Right atrium auricular region (tissue), 2 donors: ENCODE data around the gene NTMT2. TPM values are rescaled to one million over a fixed set of nuclear protein-coding genes. Genes with fewer than 3 reads are reported as not detected.
A peak's percentile ranks its signal among the peaks of the same experiment; 100 is the strongest.

Source experiments
- DNase-seq: peaks from one replicate; pipeline ENCODE4 v3.0.0-alpha.2; 2019; ENCODE audit warnings: low spot score
- H3K27ac ChIP-seq, 2 donors: fragments of 200-600 bp; sonication (generic); 1 replicate in 1 of 2; 2 replicates in 1 of 2; pipeline ENCODE4 v1.5.1; 2016 to 2019
- H3K27me3 ChIP-seq, 2 donors: fragments of 200-600 bp; sonication (generic); one replicate each; pipeline versions ENCODE4 v1.5.1 to v1.6.0; 2017 to 2019
- H3K36me3 ChIP-seq: fragments of 200-600 bp; sonication (generic); one replicate; pipeline ENCODE4 v1.5.1; 2016
- H3K4me1 ChIP-seq, 2 donors: fragments of 200-600 bp; sonication (generic); one replicate each; pipeline versions ENCODE4 v1.5.1 to v1.6.0; 2017 to 2019
- H3K4me3 ChIP-seq, 2 donors: fragments of 200-600 bp; sonication (generic); 1 replicate in 1 of 2; 2 replicates in 1 of 2; pipeline ENCODE4 v1.5.1; 2017 to 2019; ENCODE audit warnings: mild to moderate bottlenecking in 1 of 2, moderate library complexity in 1 of 2
- H3K9me3 ChIP-seq, 2 donors: fragments of 200-600 bp; sonication (generic); one replicate each; pipeline ENCODE4 v1.5.1; 2019
- microRNA-seq, 2 donors: library from miRNA; unstranded; fragments of <30 nt; microRNA quantifications; one replicate each; pipeline ENCODE4, GENCODE V29; 2016 to 2017; ENCODE audit warnings: borderline number of aligned reads in 2 of 2, borderline replicate concordance in 1 of 2
- total RNA-seq, 2 donors: library from RNA; depleted of rRNA; stranded (reverse); fragments of >200 nt; gene quantifications; one replicate each; pipeline ENCODE4 v1.1.0, GENCODE V29; 2016
- TF ChIP-seq, protein P1 (sequence below), 2 donors: fragments of 200-600 bp; sonication (generic); IDR thresholded peaks; one replicate each; pipeline ENCODE4 v1.5.1; 2019; ENCODE audit warnings: antibody characterized with exemption in 2 of 2

Gene NTMT2
- total RNA-seq, 2 donors from 2014 or later, result 1.9 TPM; not detected in 1

DNA sequence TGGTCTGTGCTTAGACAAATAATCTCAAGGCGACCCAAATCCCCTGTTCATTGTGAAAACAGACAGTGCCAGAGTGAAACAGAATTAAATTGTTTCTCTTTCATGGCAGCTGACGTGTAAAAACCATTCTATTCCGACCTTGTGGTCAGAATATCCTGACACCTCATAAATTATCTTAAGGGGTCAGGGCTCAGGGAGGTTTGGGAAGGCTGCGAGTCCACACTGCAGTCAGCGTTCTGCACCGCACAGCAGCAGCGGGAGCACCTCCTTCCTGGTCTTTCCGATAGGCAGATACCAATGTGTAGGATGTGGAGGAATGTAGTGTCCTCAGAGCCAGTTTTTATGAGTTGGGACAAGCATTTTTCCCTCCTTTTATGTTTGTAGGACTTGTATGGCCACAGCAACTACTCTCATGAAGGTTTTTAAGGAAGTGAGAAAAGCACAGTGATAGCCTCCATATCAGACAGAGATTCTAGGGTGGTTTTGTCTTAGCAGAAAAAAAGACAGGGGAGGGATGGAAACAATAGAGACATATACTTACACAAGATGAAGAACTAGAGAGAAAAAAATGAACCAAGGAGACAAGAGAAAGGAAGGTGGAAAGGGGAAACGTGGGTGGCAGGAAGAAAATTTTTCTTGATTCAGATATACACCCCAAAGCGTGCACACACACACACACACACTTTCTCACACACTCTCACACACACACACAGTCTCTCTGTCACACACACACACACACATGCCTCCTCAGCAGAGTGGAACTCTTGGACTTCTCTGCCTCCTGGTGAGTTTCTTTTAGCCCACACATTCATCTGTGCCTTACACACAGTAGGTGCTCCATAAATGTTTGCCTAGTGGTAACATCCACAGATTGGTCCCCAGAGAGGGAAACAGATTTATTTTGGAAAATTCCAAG, 68.6 kb downstream of the NTMT2 start:
- Histone ChIP-seq H3K27me3 (no peaks in the 10 kb centered on the region), H3K36me3 (no peaks in the 10 kb centered on the region), H3K4me3 (no peak overlapping the region), H3K27ac (peak overlapping the region; percentile 52 to 57), H3K4me1 (peaks cover 0 to 9% of the 10 kb centered on the region in 2 donors), H3K9me3 (no peaks in the 10 kb centered on the region)
- TF ChIP-seq, protein P1, sequence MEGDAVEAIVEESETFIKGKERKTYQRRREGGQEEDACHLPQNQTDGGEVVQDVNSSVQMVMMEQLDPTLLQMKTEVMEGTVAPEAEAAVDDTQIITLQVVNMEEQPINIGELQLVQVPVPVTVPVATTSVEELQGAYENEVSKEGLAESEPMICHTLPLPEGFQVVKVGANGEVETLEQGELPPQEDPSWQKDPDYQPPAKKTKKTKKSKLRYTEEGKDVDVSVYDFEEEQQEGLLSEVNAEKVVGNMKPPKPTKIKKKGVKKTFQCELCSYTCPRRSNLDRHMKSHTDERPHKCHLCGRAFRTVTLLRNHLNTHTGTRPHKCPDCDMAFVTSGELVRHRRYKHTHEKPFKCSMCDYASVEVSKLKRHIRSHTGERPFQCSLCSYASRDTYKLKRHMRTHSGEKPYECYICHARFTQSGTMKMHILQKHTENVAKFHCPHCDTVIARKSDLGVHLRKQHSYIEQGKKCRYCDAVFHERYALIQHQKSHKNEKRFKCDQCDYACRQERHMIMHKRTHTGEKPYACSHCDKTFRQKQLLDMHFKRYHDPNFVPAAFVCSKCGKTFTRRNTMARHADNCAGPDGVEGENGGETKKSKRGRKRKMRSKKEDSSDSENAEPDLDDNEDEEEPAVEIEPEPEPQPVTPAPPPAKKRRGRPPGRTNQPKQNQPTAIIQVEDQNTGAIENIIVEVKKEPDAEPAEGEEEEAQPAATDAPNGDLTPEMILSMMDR (IDR thresholded peaks at IDR 0.05), result no peak
- DNase-seq, result no peak

DNA sequence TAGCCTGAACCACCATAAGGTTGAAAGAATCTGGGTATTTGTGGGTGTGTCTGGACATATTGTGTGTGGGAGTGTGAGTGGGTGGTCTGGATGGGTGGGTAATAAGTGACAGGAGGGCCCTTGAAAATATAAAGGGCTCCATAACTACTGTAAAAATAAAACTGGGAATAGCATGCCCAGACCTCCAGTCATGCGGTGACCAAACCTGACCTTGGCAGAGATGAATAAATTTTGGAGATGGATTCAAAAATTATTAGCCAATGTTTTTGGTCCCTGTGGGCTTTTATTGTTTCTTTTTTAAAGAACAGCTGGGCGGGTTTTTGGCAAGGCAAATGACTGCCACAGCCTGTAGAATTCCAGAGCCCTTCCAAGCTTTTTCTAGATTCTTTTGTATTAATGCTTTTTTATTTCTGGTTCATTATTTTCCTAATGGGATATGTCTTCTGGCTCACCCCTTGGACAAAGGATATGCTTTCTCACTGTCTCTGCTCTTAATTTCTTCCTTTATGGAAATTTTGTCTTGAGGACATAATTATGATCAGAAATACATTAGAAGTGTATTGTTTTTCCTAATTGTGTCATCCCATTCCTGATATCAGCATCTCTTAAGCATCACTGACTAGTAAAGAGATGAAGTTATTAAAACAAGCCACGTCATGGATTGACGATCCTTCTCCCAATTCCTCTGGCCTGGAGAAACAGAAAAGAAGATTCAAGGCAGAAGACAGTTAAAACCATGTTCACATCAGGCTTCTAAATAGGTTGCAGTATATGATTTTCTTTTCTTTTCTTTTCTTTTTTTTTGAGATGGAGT, 69.5 kb downstream of the NTMT2 start:
- DNase-seq, result peak; percentile 64
- Histone ChIP-seq H3K4me3 (no peak overlapping the region), H3K9me3 (no peaks in the 10 kb centered on the region), H3K27ac (peak overlapping the region; percentile 52 to 57), H3K27me3 (no peaks in the 10 kb centered on the region), H3K36me3 (no peaks in the 10 kb centered on the region), H3K4me1 (peaks cover 0 to 13% of the 10 kb centered on the region in 2 donors)
- TF ChIP-seq, protein P1 (IDR thresholded peaks at IDR 0.05), result no peak

DNA sequence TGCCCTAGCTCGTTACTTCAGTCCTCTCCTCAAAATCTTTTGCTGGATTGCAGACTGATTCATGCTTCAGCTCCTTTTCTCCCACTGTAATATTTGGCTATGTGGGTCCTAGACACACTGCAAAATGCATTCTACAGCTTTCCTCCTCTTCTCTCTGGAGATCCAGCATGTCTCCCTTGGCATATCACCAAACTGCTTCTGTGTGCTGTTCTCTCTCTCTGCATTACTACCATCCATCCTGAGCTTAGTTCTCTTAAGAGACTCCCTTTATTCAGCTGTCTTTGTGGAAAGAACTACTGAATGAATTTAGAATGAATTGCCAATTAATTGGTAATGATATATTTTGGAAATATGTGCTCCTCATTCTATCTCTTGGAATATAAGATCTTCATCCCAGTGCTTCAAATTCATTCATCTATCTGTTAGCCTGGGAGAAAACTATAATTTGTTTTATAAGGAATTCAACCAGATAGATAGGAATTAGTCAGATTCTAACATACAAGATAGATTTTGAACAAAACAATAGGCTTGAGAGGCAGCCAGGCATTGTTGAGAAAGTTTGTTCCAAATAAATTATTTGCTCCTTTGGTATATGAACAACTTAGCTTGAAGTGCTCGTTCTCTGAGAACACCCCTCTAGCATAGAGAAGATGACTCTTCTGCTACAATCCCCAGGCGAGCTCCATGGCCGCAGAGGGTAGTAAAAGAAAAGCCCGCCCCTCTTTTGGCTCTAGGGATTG, 71.9 kb downstream of the NTMT2 start:
- Histone ChIP-seq H3K4me1 (peaks cover 0 to 24% of the 10 kb centered on the region in 2 donors), H3K9me3 (no peaks in the 10 kb centered on the region), H3K27me3 (no peaks in the 10 kb centered on the region), H3K27ac (no peak overlapping the region), H3K4me3 (no peak overlapping the region), H3K36me3 (no peaks in the 10 kb centered on the region)
- TF ChIP-seq, protein P1 (IDR thresholded peaks at IDR 0.05), result no peak
- no peak for DNase-seq

DNA sequence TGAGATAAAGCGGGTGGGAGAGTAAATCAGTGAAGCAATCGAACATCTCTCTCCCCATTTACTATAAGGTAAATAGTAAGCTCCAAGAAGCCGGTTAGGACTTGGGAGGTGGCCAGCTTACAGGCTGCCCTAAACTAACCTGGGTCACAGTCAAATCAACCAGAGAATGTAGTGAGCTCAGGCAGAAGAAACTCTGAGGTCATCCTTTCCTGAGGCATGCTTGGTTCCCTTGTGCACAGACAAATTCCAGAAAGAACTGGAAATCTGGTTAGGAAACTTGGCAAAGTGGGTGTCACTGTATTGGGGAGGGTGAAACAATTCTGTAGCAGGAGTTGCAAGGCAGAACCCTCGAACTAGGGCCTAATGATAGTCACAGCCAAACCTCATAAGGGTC, 72.5 kb downstream of the NTMT2 start:
- no peak for DNase-seq
- H3K27ac ChIP-seq, result peak overlapping the region in 1 of 2 donors; percentile 4

More for the DNA sequence above, 72.5 kb downstream of the NTMT2 start:
- no peaks in the 10 kb centered on the region for H3K36me3 ChIP-seq
- H3K4me3 ChIP-seq, result no peak overlapping the region
- TF ChIP-seq, protein P1 (IDR thresholded peaks at IDR 0.05), result no peak
- H3K9me3 ChIP-seq, result no peaks in the 10 kb centered on the region
- no peaks in the 10 kb centered on the region for H3K27me3 ChIP-seq
- H3K4me1 ChIP-seq, result peaks cover 0 to 24% of the 10 kb centered on the region in 2 donors

Small RNA genes lying within 50 kb of the gene (microRNA-seq; reads per million reads assigned to microRNA genes)
- gene MIR3119-1 (0 reads per million in 2 donors), gene MIR3119-2 (0 reads per million in 2 donors)

Other genes with a start within 250 kb of the NTMT2 start
- 10 to 100 TPM; 52.3 to 62.2 TPM for gene KIFAP3, start 71.3 kb upstream of the NTMT2 start, total RNA-seq